HUES6 (cell line): ENCODE data around the gene C2CD4C.
"Not testable (repeated sequence)": the region's sequence is repeated elsewhere in the genome, so short reads cannot be mapped to it uniquely, and the experiment has no call there.

Experiments used
- H3K27ac ChIP-seq: 2 replicates; pipeline ENCODE4 v1.7.0; 2013; ENCODE audit warnings: low read depth, mild to moderate bottlenecking, low read length, inconsistent platforms
- H3K27me3 ChIP-seq: 2 replicates; pipeline ENCODE4 v1.6.1; 2013; ENCODE audit warnings: low read length; ENCODE audit not compliant: control insufficient read depth, insufficient read depth
- H3K36me3 ChIP-seq: 2 replicates; pipeline ENCODE4 v1.6.1; 2013; ENCODE audit warnings: low read length; ENCODE audit not compliant: control insufficient read depth, insufficient read depth
- H3K4me1 ChIP-seq: 2 replicates; pipeline ENCODE4 v1.6.1; 2013; ENCODE audit warnings: low read length; ENCODE audit not compliant: control insufficient read depth, insufficient read depth
- H3K4me3 ChIP-seq: 2 replicates; pipeline ENCODE4 v1.5.1; 2013; ENCODE audit warnings: low read depth, low read length
- H3K9ac ChIP-seq: one replicate; pipeline ENCODE4 v1.6.1; 2013; ENCODE audit warnings: mild to moderate bottlenecking, low read length
- H3K9me3 ChIP-seq: 2 replicates; pipeline ENCODE4 v1.6.1; 2013; ENCODE audit warnings: low read depth, low read length; ENCODE audit not compliant: control insufficient read depth, insufficient read depth

C2CD4C gene

DNA sequence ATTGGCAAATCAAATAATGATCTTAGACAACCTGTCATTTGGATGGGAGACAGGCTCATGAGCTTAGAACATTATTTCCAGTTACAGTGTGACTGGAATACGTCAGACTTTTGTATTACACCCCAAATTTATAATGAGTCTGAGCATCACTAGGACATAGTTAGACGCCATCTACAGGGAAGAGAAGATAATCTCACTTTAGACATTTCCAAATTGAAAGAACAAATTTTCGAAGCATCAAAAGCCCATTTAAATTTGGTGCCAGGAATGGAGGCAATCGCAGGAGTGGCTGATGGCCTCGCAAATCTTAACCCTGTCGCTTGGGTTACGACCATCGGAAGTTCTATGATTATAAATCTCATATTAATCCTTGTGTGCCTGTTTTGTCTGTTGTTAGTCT is 22.8 kb downstream of the C2CD4C start:
- Histone ChIP-seq H3K27me3 (peaks cover 18% of the 10 kb centered on the region), H3K4me3 (peak overlapping the region; percentile 23; the same call in 1 of the 2 replicates), H3K4me1 (peaks cover 22% of the 10 kb centered on the region)
- not testable (repeated sequence) for H3K9ac ChIP-seq, H3K27ac ChIP-seq, H3K9me3 ChIP-seq, H3K36me3 ChIP-seq

- peaks cover 22% of the 10 kb centered on the region for H3K4me1 ChIP-seq
- H3K9ac ChIP-seq: peak overlapping the region; percentile 50
- H3K4me3 ChIP-seq: no peak overlapping the region
- H3K9me3 ChIP-seq: peaks cover 10% of the 10 kb centered on the region; the same call in 1 of the 2 replicates
- peaks cover 15% of the 10 kb centered on the region for H3K27me3 ChIP-seq
- no peaks in the 10 kb centered on the region for H3K36me3 ChIP-seq
- H3K27ac ChIP-seq: no peak overlapping the region
Observed at GRCh38 chr19:384799-385169, 24.2 kb downstream of the C2CD4C start.

GRCh38 chr19:383922-384798 is 24.8 kb downstream of the C2CD4C start:
- Histone ChIP-seq H3K9ac (peak overlapping the region; percentile 50), H3K27me3 (peaks cover 11% of the 10 kb centered on the region), H3K9me3 (peaks cover 10% of the 10 kb centered on the region; the same call in 1 of the 2 replicates), H3K4me3 (no peak overlapping the region), H3K36me3 (no peaks in the 10 kb centered on the region), H3K4me1 (peaks cover 20% of the 10 kb centered on the region), H3K27ac (no peak overlapping the region; the same call in 1 of the 2 replicates)

- H3K9ac ChIP-seq: no peak overlapping the region
- H3K4me3 ChIP-seq: no peak overlapping the region
- no peak overlapping the region for H3K27ac ChIP-seq
- H3K4me1 ChIP-seq: peaks cover 18% of the 10 kb centered on the region
- no peaks in the 10 kb centered on the region for H3K36me3 ChIP-seq
- peaks cover 15% of the 10 kb centered on the region for H3K27me3 ChIP-seq
- H3K9me3 ChIP-seq: peaks cover 10% of the 10 kb centered on the region; the same call in 1 of the 2 replicates
Observed at GRCh38 chr19:383040-383439, 25.9 kb downstream of the C2CD4C start.

GRCh38 chr19:382578-382977 is 26.4 kb downstream of the C2CD4C start:
- H3K9ac ChIP-seq, H3K4me3 ChIP-seq, H3K27ac ChIP-seq, H3K36me3 ChIP-seq, H3K9me3 ChIP-seq: not testable (repeated sequence)
- Histone ChIP-seq H3K27me3 (peaks cover 15% of the 10 kb centered on the region), H3K4me1 (peaks cover 15% of the 10 kb centered on the region)

GRCh38 chr19:381901-382300 is 27.0 kb downstream of the C2CD4C start:
- H3K27ac ChIP-seq: not testable (repeated sequence)

GRCh38 chr19:380618-381219 is 28.2 kb downstream of the C2CD4C start:
- H3K4me3 ChIP-seq, H3K9ac ChIP-seq, H3K4me1 ChIP-seq, H3K27ac ChIP-seq, H3K36me3 ChIP-seq, H3K9me3 ChIP-seq: not testable (repeated sequence)
- peaks cover 15% of the 10 kb centered on the region for H3K27me3 ChIP-seq

More at GRCh38 chr19:381901-382300, 27.0 kb downstream of the C2CD4C start:
- H3K9me3 ChIP-seq, H3K36me3 ChIP-seq, H3K9ac ChIP-seq, H3K4me3 ChIP-seq: not testable (repeated sequence)
- peaks cover 15% of the 10 kb centered on the region for H3K27me3 ChIP-seq
- H3K4me1 ChIP-seq: peaks cover 13% of the 10 kb centered on the region

- no peak overlapping the region for H3K27ac ChIP-seq
Observed at GRCh38 chr19:379796-380195, 29.2 kb downstream of the C2CD4C start.

DNA sequence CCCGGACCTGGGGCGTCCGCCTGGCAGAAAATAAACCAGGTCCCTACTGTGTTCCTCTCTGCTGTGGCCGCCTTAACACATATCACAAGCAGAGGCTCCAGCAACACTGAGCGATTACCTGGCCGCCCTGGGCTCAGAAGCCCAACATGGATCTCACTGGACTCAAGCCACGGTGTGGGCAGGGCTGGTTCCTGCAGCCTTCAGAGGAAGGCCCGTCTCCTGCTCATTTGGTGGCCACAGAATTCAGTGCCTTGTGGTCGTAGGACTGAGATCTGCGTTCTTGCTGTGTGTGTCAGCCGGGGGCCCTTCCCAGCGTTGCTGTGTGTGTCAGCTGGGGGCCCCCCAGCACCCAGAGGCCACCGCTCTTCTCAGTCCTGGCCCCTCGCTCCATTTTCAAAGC is 30.2 kb downstream of the C2CD4C start:
- Histone ChIP-seq H3K9me3 (peaks cover 10% of the 10 kb centered on the region; the same call in 1 of the 2 replicates), H3K4me1 (no peaks in the 10 kb centered on the region), H3K9ac (no peak overlapping the region), H3K4me3 (no peak overlapping the region), H3K27ac (no peak overlapping the region), H3K27me3 (peaks cover 24% of the 10 kb centered on the region), H3K36me3 (no peaks in the 10 kb centered on the region)

More at GRCh38 chr19:379796-380195, 29.2 kb downstream of the C2CD4C start:
- Histone ChIP-seq H3K4me1 (peaks cover 7% of the 10 kb centered on the region), H3K9me3 (peaks cover 10% of the 10 kb centered on the region; the same call in 1 of the 2 replicates), H3K9ac (no peak overlapping the region), H3K36me3 (no peaks in the 10 kb centered on the region), H3K27me3 (peaks cover 18% of the 10 kb centered on the region), H3K4me3 (no peak overlapping the region)

- H3K36me3 ChIP-seq: no peaks in the 10 kb centered on the region
- H3K27ac ChIP-seq: no peak overlapping the region
- H3K9me3 ChIP-seq: peaks cover 10% of the 10 kb centered on the region; the same call in 1 of the 2 replicates
- H3K27me3 ChIP-seq: peaks cover 28% of the 10 kb centered on the region
- H3K4me1 ChIP-seq: no peaks in the 10 kb centered on the region
- no peak overlapping the region for H3K4me3 ChIP-seq
- H3K9ac ChIP-seq: no peak overlapping the region
Observed at GRCh38 chr19:377801-378581, 31.0 kb downstream of the C2CD4C start.
